Epithelial cell of proximal tubule (primary cell): ENCODE results near the gene LRFN3. TPM values are rescaled to one million over a fixed set of nuclear protein-coding genes. Genes with fewer than 3 reads are reported as not detected.
"Not testable (repeated sequence)": the region's sequence is repeated elsewhere in the genome, so short reads cannot be mapped to it uniquely, and the experiment has no call there.

Source experiments
- DNase-seq: peaks from one replicate; pipeline ENCODE4 v3.0.0-alpha.2; 2011; ENCODE audit warnings: low read depth
- H3K4me3 ChIP-seq: 2 replicates; pipeline ENCODE4 v1.5.1; 2011; ENCODE audit warnings: low read depth, mild to moderate bottlenecking, low read length
- total RNA-seq: library from RNA; depleted of rRNA; stranded (reverse); fragments of >200 nt; gene quantifications from 2 replicates; pipeline ENCODE4 v1.2.3, GENCODE V29; 2015
- TF ChIP-seq, protein P1 (sequence below): conservative IDR thresholded peaks from 2 replicates; pipeline ENCODE4 v1.5.1; 2012; ENCODE audit warnings: low read depth, mild to moderate bottlenecking, low read length

LRFN3 gene
- total RNA-seq, 1 donor from 2014 or later, result 12.7 TPM

DNA sequence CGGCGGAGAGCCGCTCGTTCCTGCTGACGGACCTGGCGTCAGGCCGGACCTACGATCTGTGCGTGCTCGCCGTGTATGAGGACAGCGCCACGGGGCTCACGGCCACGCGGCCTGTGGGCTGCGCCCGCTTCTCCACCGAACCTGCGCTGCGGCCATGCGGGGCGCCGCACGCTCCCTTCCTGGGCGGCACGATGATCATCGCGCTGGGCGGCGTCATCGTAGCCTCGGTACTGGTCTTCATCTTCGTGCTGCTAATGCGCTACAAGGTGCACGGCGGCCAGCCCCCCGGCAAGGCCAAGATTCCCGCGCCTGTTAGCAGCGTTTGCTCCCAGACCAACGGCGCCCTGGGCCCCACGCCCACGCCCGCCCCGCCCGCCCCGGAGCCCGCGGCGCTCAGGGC lies 8.4 kb downstream of the LRFN3 start:
- TF ChIP-seq, protein P1, sequence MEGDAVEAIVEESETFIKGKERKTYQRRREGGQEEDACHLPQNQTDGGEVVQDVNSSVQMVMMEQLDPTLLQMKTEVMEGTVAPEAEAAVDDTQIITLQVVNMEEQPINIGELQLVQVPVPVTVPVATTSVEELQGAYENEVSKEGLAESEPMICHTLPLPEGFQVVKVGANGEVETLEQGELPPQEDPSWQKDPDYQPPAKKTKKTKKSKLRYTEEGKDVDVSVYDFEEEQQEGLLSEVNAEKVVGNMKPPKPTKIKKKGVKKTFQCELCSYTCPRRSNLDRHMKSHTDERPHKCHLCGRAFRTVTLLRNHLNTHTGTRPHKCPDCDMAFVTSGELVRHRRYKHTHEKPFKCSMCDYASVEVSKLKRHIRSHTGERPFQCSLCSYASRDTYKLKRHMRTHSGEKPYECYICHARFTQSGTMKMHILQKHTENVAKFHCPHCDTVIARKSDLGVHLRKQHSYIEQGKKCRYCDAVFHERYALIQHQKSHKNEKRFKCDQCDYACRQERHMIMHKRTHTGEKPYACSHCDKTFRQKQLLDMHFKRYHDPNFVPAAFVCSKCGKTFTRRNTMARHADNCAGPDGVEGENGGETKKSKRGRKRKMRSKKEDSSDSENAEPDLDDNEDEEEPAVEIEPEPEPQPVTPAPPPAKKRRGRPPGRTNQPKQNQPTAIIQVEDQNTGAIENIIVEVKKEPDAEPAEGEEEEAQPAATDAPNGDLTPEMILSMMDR, result no peak
- H3K4me3 ChIP-seq, result no peak overlapping the region
- no peak for DNase-seq

DNA sequence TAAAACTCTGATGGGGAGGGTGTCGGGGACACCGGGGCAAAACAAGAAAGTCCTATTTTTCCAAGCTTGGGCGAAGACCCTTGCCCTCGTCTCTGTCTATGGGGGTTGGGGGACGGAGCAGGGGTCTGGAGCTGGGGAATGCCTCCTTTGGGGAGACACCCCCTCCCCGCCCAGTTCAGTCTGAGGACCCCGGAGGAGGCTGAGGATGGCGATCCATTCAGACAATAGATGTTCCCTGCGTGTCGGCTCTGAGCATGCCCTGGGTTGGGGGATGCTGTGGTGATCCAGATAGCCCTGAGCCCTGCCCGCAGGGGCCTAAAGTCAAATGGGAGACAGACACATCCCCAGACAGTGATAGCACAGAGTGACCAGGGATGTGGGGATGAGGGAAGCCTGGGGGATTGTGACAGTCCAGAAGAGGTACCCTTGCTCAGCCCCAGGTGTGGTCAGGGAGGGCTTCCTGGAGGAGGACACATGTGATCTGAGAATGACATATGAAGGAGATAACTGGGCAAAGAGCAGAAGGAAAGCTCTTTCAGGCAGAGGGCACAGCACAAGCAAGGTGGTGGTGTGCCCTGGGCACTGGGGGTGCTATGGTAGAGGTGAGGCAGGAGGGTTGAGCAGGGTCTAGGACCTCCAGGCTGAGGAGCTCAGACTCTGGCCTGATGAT lies 9.1 kb downstream of the LRFN3 start:
- TF ChIP-seq, protein P1, result no peak
- H3K4me3 ChIP-seq, result no peak overlapping the region
- no peak for DNase-seq

DNA sequence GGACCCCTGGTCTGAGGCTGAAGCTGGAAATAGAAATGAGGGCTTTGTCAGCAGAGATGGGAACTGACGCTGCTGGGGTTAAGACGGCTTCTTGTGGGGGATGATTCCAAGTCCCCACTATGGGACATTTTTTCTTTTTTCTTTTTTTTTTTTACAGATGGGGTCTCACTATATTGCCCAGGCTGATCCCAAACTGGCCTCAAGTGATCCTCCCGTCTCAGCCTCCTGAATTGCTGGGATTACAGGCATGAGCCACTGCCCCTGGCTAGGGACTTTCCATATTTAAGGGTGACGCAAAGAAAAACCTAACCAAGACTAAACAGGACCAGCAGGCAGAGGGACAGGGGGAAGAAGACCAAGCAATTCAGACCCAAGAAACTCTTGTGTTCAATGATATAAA lies 10.0 kb downstream of the LRFN3 start:
- no peak overlapping the region for H3K4me3 ChIP-seq
- DNase-seq, result no peak
- TF ChIP-seq, protein P1, result no peak

GRCh38 chr19:35949131-35949530 lies 13.0 kb downstream of the LRFN3 start:
- no peak overlapping the region for H3K4me3 ChIP-seq
- DNase-seq, result no peak
- TF ChIP-seq, protein P1, result no peak

DNA sequence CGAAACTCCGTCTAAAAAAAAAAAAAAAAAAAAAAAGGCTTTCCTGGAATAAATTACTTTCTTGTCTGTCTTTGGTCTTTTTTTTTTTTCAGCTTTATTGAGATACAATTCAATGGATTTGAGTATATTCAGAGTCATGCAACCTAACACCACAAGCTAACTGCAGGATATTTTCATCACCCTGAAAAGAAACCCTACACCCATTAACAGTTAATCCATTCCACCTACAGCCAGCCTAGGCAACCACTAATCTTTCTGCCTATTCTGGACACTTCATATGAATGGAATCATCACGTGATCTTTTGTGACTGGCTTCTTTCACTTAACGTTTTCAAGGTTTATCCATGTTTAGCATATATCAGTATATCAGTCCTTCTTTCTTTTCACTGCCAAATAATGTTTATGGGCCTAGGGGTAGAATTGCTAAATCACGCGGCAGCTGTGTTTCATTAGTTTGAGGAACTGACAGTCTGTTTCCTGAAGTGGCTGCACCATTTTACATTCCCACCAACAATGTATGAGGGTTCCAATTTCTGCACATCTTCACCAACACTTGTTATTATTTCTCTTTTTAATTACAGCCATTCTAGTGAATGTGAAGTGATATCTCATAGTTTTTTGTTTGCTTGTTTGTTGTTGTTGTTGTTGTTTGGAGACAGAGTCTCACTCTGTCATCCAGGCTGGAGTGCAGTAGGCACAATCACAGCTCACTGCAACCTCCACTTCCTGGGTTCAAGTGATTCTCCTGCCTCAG lies 19.9 kb downstream of the LRFN3 start:
- no peak for DNase-seq
- H3K4me3 ChIP-seq, result no peak overlapping the region
- TF ChIP-seq, protein P1, result no peak

DNA sequence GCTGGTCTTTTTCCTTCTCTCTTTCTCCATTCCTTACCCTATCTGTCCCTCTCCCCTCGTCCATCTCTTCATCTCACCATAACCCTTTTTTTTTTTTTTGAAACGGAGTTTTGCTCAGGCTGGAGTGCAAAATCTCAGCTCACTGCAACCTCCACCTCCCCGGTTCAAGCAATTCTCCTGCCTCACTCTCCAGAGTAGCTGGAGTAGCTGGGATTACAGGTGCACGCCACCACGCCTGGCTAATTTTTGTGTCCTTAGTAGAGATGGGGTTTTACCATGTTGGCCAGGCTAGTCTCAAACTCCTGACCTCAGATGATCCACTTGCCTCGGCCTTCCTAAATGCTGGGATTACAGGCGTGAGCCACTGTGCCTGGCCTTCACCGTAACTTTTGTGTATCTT lies 21.2 kb downstream of the LRFN3 start:
- not testable (repeated sequence) for H3K4me3 ChIP-seq, DNase-seq

GRCh38 chr19:35958660-35959039 lies 22.5 kb downstream of the LRFN3 start:
- no peak for DNase-seq
- H3K4me3 ChIP-seq, result no peak overlapping the region
- TF ChIP-seq, protein P1, result no peak
